HG02852 (cell line): ENCODE results near the gene PRKG1.

Experiments
- ATAC-seq: cut with Tn5 transposase; IDR thresholded peaks from one replicate; pipeline ENCODE4 v1.9.1; 2021; ENCODE audit warnings: mild to moderate bottlenecking, moderate library complexity; ENCODE audit not compliant: unreplicated experiment

Gene PRKG1

GRCh38 chr10:52316500-52316899 is 1242.2 kb downstream of the PRKG1 start:
- ATAC-seq = no peak

- no peak for ATAC-seq
Measured at GRCh38 chr10:52318136-52318701, 1243.9 kb downstream of the PRKG1 start.

- no peak for ATAC-seq
Measured at GRCh38 chr10:52318822-52319464, 1244.7 kb downstream of the PRKG1 start.

- no peak for ATAC-seq
Measured at GRCh38 chr10:52319926-52320325, 1245.6 kb downstream of the PRKG1 start.

- ATAC-seq = no peak
Measured at GRCh38 chr10:52322323-52322722, 1248.0 kb downstream of the PRKG1 start.

- no peak for ATAC-seq
Measured at GRCh38 chr10:52322936-52323335, 1248.6 kb downstream of the PRKG1 start.

- no peak for ATAC-seq
Measured at GRCh38 chr10:52326382-52326781, 1252.1 kb downstream of the PRKG1 start.

- ATAC-seq = no peak
Measured at GRCh38 chr10:52331638-52332364, 1257.5 kb downstream of the PRKG1 start.

- no peak for ATAC-seq
Measured at GRCh38 chr10:52332815-52333214, 1258.5 kb downstream of the PRKG1 start.

GRCh38 chr10:52334595-52334994 is 1260.3 kb downstream of the PRKG1 start:
- ATAC-seq = no peak

GRCh38 chr10:52335665-52336064 is 1261.4 kb downstream of the PRKG1 start:
- no peak for ATAC-seq

- no peak for ATAC-seq
Measured at GRCh38 chr10:52337225-52337624, 1262.9 kb downstream of the PRKG1 start.

GRCh38 chr10:52343439-52343838 is 1269.2 kb downstream of the PRKG1 start:
- ATAC-seq = no peak

GRCh38 chr10:52346394-52347326 is 1272.4 kb downstream of the PRKG1 start:
- ATAC-seq = no peak

GRCh38 chr10:52347327-52347667 is 1273.0 kb downstream of the PRKG1 start:
- no peak for ATAC-seq
